ENCODE data around the gene ZNF592.
"Not testable (repeated sequence)": the region's sequence is repeated elsewhere in the genome, so short reads cannot be mapped to it uniquely, and the experiment has no call there.

Gene ZNF592

DNA sequence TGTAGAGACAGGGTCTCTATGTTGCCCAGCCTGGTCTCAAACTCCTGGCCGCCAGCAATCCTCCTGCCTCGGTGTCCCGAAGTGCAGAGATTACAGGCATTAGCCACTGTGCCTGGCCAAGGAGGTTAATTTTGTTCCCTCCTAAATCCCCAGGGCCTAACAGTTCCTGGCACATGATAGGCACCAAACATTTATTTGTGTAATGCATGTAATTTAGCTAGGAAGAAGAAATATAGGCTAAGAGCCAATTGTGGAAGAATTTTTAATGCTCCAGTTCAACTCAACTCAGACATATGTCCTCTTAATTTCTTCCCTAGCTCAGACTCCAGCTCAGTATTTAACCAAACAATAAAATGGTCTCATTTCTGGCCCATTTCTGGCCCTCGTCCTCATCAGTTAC is 7.7 kb upstream of the ZNF592 start:
- in situ Hi-C loops (cut with MboI; ENCODE audit: low sequenced_read_pairs): no loop called here

DNA sequence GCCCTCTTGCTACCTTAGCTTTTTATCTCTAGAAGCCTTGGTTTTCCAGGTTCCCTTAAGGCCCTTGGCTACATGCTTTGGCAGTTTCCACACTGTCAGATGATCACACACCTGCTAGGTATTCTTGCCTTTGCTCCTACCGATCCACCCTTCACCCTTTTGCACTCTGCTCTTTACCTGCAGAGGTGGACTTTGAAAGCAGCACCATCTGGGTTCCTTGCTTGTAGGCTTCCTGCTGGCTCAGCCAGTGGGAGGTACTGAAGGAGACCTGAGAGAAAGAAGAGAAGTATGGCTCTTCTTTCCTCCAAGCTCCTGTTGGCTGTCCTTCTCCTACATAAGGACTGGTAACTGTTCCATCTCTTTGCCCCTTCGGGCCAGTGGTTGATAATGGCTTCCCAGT is 7.3 kb upstream of the ZNF592 start:
- in situ Hi-C loops (cut with MboI; ENCODE audit: low sequenced_read_pairs): no loop called here

DNA sequence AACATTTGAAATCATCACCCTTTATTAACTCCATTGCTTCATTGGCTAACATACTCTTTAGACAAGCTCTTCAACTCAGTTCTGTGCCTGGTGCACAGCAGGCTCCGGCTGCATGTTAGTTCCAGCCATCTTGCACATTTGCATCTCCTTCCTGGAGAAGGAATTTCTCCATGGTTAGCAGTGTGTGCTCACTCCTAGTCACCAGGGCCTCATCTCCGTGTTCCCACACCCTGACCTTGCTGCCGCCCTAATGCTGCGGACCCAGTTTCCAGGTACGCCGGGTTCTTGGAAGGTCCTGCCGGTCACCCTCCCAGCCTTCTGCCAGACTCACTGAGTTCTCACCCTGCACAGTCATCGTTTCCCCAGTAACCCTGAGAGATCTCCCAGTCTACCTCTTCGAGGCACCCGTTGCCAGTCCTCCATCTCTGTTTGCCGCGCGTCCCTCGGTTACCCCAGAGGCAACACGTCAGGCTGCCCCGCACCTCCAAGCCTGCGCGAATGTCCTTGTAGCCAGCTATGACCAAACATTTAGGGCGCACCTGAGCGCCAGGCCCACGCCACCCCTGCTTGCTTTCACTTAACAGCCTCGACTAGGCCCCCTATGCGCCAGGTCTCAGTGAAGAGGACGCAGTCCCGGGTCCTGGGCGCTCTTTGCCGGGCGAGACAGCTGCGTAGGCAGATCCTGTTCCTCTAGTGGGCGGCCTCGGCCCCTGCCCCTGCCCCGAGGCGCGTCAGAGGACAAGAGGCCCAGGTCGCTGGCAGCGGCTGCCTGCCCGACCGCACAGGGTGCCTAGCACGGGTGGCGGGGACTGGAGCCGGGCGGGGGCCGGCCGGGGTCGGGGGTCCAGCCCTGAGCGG is 747 bp upstream of the ZNF592 start:
- in situ Hi-C loops (cut with MboI; ENCODE audit: low sequenced_read_pairs): no loop called here

DNA sequence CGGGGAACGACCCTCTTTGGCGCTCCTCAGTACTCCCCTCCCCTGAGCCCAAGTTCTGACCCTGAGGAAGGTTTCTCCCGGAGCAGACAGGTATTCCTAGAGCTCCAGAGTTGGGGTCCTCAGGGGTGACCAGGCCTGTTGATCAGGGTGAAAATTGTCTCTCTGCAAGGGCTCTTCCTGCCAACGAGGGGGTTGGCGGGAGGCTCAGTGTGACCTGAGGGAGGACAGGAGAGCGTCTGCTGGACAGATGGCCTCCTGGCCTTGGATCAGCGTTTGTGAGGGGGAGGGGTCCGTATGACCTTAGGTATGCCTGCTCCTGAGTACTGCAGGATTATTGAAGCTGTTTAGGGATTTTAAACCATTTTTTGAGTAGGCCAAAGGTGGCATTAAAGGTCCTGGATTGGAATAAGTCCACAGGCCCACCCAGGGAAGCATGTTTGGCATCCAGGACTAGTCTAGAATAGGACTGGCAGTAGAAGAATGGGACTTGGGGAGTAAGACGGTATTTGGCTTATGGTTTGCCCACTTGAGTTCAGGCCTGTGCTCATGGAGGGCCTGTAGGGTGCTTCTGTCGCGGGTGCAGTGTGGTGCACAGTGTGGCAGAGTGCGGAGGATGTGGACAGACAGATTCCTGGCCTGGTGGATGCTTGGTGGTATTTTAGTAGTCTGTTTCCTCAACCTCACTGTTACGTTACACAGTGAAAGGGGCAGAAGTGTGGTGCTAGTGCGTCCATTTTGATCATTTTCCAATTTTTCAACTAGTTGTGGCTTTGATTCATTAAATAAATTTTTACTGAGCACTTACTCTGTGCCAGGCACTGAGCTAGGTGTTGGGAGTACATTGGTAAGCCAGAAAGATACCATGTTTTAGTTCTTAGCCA is 959 bp downstream of the ZNF592 start:
- in situ Hi-C loops (cut with MboI; ENCODE audit: low sequenced_read_pairs): no loop called here

DNA sequence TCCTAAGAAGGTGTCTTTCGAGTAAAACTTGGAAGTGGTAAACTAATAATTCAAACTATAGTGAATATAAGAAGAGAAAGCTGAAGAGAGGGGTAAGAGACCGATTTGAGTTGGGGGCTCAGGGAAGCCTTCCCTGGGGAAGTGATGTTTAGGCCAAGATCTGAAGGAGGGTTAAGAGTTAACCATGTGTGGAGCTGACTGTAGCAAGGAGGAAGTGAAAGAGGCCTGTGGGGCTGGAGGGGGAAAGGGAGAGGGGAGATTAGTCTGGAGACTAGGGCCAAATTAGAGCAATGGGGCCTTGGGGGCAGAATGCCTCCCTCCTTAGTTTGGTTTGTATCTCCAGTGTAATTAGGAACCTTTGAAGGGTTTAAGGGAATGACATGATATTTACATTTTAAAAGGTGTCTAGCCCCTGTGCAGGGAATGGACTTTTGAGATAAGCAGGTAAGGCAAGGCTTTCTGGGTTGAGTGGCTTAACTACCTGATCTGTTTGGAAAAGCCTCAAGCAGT is 2.2 kb downstream of the ZNF592 start:
- in situ Hi-C loops (cut with MboI; ENCODE audit: low sequenced_read_pairs): no loop called here

DNA sequence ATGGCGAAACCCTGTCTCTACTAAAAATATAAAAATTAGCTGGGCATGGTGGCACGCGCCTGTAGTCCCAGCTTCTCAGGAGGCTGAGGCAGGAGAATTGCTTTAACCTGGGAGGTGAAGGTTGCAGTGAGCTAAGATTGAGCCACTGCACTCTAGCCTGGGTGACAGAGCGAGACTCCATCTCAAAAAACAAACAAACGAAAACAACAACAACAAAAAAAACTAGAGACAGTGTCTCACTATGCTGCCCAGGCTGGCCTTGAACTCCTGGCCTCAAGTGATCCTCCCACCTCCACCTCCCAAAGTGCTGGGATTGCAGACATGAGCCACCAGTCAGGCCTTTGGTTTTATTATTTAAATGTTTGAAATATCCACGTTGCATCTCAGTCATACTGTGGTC is 3.3 kb downstream of the ZNF592 start:
- in situ Hi-C loops (cut with MboI; ENCODE audit: low sequenced_read_pairs): not testable (repeated sequence)

DNA sequence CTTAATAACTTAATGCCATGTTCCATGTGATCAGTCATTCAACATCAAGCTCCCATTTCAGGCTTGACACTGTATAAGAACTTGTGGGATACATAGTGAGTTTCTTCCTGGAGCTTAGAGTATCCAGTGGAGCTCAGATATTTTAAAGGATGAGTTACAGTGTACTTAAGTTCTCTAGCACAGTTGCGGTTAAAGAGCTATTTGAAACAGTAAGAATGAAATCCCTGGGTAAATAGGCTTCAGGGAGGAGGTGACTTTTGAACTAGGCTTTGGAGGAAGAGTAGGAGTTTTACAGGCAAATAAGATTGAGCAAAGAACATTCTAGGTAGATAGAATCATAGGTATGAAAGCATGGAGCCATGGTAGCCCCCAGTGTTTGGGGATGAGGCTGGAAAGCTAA is 3.8 kb downstream of the ZNF592 start:
- in situ Hi-C loops (cut with MboI; ENCODE audit: low sequenced_read_pairs): no loop called here

DNA sequence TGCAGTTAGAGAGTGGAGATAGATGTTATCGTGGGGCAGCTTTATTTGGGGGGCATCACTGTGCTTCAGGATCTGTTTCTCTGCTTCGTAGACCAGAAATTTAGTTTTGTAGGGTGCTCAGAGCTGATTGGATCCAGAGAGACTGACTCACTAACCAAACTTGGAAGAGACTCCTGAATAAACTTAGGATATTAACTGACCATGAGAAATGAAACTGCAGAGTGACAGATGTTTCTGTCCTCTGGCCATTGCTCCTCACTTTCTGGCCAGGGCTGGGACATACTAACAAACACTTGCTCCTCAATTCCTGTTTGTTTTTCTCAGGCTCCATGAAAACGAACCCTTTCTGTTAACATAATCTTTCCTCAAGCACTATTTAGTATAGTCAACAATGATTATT is 4.3 kb downstream of the ZNF592 start:
- in situ Hi-C loops (cut with MboI; ENCODE audit: low sequenced_read_pairs): no loop called here

DNA sequence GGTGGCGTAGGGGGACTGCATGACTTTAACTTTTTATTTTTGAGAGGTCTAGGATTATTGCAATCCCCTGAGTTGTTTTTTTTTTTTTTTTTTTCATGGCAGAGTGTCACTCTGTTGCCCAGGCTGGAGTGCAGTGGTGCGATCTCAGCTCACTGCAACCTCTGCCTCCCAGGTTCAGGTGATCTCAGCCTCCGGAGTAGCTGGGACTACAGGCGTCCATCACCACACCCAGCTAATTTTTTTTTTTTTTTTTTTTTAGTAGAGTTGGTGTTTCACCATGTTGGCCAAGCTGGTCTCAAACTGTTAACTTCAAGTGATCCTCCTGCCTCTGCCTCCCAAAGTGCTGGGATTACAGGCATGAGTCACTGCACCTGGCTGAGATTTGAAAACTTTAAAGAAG is 6.5 kb downstream of the ZNF592 start:
- in situ Hi-C loops (cut with MboI; ENCODE audit: low sequenced_read_pairs): not testable (repeated sequence)

DNA sequence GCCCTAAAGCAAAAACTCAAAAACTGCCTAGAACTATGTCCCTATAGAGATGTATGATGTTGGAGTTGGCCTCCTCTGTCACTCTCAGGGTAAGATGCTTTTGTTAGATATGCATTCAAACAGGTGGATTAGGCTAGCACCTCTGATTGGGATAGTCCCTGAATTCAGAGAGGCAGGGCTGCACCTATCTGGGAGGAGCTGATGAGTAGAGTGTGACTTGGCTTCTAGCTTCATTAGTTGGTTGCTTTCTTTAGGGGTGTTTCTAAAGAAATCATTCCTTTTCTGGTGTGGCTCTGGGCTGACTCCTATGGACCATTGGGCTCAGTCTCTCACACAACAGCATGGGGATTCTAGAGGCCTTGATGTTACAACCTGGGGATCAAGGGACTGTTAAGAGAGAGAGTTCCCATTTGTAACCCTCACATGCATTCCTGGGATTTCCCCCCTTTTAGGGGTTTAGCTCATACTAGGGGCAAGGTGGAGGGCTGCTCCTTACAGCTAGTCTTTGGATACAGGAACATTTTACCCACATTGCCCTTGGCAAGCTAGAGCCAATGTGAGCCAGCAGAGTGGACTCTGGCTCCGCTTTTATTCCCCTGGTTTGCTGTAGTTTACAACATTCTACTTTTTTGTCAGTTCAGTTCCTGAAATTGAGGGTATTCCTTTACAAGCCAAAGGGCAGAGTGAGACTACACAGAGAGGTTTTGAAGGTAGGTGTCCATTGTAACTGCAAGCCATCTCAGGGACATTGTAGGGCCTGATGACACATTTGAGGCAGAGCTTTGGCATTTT is 7.5 kb downstream of the ZNF592 start:
- in situ Hi-C loops (cut with MboI; ENCODE audit: low sequenced_read_pairs): no loop called here

DNA sequence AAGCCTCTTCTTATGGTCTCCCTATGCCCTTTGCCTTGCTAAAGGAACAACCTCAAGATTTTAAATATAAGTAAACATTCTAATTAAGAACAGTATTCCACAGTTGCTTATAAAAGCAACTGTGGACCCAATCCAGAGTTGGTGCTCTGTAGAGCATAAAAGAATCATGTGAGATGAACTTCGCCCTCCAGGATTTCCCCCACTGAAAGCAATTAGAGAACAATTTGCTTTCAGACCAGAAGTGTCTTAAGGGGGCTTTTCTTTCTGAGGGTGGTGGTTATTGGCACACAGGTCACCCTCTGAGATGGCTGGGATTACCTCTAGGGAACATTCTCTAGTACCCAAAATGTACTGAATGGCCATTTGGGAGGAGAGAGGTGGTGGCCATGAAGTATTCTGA is 10.6 kb downstream of the ZNF592 start:
- in situ Hi-C loops (cut with MboI; ENCODE audit: low sequenced_read_pairs): no loop called here

DNA sequence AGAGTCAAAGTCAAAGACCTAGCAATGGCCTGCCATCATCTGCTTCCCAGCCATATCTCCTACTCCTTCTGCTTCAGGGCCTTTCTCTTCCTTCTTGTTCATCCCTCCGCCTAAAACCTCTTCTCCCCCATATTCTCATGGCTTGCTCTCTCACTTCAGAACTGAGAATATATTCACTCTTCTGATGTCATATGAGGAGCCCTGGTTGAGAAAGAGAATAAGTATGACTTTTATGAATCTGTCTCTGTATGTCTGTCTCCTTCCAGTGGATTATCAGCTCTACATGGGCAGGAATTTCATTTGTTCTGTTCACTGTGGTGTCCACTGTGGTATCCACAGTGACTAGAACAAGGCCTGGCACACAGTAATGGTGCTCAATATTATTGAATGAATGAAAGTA is 11.8 kb downstream of the ZNF592 start:
- in situ Hi-C loops (cut with MboI; ENCODE audit: low sequenced_read_pairs): no loop called here

DNA sequence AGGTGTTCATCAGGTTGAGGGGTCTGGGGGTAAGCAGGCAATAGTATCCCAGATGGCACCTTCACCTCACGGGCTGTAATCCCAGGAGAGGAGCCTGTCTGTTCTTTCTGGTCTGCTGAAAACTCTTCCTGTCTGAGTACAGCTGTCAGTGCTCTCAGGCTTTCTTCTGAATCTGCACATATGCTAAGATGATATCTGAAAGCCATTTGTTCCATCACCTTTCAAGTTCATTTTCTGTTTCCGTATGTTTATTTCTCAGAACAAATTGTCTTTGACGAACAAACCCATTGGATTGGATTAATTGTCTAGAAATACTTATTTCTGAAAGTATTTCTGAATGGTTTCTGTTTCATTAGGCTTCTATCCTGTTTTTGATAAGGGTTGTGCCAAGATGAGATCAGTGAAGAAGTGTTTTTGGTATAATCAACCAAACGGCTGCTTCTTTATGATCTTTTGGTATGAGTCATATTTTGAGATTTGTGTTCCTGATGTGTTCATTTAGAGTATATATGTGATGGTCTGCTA is 13.3 kb downstream of the ZNF592 start:
- in situ Hi-C loops (cut with MboI; ENCODE audit: low sequenced_read_pairs): no loop called here

DNA sequence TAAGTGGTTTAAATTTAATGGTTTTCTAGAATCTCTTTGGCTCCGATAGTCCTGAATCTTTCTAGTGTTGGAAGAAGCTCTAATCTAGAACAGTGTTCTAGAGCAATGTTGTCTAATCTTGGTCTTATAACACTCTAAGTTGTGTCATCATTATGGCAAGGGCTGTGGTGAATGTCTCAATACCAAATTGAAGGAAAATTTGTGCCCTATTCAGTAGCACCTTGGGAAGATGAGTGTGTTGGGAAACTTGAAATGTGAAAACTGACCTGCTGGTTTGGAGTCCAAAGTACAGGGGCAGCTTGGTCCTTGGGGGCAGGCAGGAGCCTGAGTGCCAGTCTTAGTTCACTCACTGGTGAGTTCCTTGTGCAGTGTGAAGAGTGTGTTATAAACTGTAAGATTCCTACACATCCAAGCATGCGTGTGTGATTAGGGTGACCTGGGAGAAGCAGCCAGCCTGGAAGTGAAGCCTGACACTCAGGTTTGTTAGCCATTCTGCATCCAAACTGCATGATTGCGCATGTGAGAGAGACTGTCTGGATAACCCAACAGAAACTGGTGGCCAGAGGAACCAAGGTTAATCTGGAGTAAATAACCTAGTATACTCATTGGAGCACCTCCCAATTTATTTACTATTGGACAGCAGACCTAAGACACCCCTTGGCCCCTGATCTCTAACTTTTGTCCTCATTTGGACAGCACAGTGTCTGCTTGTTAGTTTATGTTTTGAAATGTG is 14.6 kb downstream of the ZNF592 start:
- in situ Hi-C loops (cut with MboI; ENCODE audit: low sequenced_read_pairs): no loop called here

DNA sequence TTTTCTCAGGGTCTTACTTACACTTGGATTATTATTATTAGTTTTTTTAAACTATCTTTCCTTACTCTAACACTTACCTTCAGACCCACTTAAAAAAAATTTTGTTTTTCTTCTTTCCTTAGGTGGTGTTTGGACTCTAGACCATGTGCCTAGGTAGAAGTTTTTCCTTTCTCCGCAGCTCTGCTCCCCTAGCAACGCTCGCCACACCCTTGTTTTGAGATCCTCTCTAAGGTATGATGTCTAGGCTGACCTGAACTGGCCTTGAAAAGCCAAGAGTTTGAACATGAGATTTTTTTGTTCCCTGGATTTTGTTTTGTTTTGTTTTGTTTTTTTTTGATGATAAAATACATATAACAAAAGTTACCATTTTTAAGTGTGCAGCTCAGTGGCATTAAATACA is 16.2 kb downstream of the ZNF592 start:
- in situ Hi-C loops (cut with MboI; ENCODE audit: low sequenced_read_pairs): no loop called here

DNA sequence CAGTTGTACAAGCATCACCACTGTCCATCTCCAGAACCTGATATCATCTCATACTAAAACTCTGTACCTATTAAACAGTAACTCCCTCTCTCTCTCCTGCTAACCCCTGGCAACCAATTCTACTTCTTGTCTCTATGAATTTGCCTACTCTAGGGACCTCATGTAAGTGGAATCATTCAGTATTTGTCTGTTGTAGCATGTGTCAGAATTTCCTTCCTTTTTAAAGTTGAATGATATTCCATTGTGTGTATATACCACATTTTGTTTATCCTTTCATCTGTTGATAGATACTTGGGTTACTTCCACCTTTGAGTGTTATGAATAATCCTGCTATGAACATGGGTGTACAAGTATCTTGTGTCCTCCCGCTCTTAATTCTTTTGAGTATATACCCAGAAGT is 16.6 kb downstream of the ZNF592 start:
- in situ Hi-C loops (cut with MboI; ENCODE audit: low sequenced_read_pairs): no loop called here

DNA sequence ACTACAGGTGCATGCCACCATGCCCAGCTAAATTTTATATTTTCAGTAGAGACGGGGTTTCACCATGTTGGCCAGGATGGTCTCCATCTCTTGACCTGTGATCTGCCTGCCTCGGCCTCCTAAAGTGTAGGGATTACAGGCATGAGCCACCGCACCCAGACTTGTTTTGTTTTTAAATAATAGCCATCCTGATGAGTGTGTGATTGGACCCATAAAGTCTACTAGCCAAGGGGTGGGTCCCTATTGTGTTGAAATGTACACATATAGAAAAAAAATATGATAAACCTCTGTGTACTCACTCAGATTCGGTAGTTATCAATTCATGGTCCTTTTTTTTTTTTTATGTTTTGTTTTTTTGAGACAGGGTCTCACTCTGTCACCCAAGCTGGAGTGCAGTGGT is 17.3 kb downstream of the ZNF592 start:
- in situ Hi-C loops (cut with MboI; ENCODE audit: low sequenced_read_pairs): no loop called here

DNA sequence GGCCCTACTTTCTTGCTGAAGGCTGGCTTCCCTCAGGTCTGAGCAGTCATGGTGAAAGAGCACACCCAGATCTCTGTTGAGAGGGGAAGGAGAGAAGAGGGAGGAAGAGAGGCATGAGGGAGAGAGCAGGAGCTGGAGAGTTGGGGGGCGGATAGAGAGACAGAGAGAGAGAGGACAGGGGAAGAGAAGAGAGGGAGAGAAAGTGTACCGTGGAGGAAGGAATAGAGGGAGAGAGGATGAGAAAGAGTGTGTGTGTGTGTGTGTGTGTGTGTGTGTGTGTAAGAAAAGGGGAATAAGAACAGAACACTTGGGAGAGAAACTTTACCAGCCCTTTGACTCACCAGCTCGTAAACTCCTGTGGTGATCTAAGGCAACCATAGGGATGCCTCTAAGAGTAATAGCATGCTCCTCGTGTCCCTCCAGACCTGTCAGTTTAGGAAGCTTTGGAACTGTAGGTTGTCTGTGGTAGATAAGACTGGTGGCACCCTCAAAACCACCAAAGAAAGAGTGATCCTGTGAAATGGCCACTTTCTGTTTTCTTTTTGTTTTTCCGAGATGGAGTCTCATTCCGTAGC is 18.2 kb downstream of the ZNF592 start:
- in situ Hi-C loops (cut with MboI; ENCODE audit: low sequenced_read_pairs): no loop called here

DNA sequence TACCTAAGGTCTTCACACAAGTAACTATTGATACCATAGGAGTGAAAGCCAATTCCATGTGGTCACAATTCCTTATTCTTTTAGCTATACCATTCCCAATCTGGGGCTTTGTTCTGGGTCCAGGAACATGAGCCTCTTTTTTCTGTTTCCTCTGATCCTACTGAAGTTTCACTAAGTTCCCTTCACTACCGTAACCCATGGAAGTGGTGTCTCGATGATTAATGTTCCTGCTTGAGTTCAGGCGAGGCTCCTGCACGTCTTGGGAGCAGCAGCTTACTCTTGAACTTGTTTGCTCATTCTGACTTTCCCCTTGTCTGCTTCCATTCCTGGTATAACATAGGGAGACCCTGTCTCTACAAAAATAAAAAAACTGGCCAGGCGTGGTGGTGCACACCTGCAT is 23.6 kb downstream of the ZNF592 start:
- in situ Hi-C loops (cut with MboI; ENCODE audit: low sequenced_read_pairs): no loop called here

DNA sequence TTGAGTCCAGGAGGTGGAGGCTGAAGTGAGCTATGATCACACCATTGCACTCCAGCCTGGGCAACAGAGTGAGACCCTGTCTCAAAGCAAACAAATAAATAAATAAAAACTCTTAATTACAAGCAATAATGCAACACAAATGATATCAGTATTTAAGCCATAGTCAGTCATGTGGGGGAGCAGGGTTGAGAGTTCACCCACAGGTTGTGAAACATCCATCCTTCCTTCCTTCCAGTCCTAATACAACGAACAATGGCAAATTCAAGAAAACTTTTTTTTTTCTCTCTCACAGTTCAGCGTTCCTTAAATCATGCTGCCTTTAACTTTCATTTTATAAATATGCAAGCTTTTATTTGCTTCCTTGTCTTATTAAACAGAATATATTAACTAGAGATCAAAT is 24.1 kb downstream of the ZNF592 start:
- in situ Hi-C loops (cut with MboI; ENCODE audit: low sequenced_read_pairs): no loop called here
